Measurements from ENCODE around the gene PARVG. TPM values are rescaled to one million over a fixed set of nuclear protein-coding genes. Genes with fewer than 3 reads are reported as not detected.

PARVG gene
- total and polyA plus RNA-seq, 9 of the 15 experiments (the other 6 are each of a cell fraction or from before 2014, with no cell fraction given): 0.35 TPM; not detected in 8

DNA sequence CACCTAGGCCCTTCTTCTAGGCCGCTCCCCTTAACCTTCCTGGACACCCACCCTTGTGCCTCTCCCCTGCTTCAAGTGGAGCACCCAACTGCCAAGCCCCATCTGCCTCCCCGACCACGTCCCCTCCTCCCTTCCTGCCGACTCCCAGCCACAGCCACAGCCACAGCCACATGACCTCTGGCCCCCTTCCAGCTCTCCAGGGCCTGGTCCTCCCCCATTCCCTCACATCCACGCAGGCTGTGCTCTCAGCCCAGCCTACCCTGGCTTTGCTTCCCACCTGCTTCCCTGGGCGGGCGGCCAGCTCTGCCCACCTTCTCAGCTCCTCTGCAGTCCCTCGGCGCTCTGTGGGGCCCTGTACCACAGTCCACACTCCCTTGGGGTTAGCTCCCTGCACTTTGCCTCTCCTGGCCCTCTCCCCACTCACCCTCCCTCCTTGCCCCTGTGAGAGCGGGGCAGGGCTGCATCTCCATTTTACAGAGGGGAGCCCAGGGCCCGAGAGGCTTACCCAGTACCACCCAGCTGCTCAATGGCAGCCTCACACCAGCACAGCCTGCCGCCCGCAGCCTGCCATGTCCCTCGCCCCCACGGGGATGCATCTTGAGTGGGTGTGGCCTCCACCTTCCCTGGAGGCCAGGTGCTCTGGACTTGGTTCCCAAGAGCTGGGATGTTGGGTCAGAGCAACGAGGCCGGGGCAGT is 20.3 kb downstream of the PARVG start:
- FAIRE-seq (no peak), DNase-seq (ENCODE audit: extremely low read depth in 1 of 4, low spot score in 3 of 4) (no peak), ATAC-seq (no peak)
- ChIA-PET CTCF (ENCODE audit: low intra/inter-chr PET ratio) (no interaction called here), POLR2A (no interaction called here)
- intact Hi-C loops (cut with micrococcal nuclease) (no loop called here), in situ Hi-C loops (cut with MboI) (no loop called here)
- Histone ChIP-seq H3K27me3 (ENCODE audit: control insufficient read depth in 2 of 2, insufficient read depth in 2 of 2, low read length in 2 of 2) (peaks cover 3 to 33% of the 10 kb centered on the region in 2 experiments; a peak in 3 of 5 replicates), H3K9ac (ENCODE audit: insufficient read depth in 1 of 2, low read depth in 2 of 2, low read length in 2 of 2) (no peak overlapping the region), H3K36me3 (ENCODE audit: control insufficient read depth, insufficient read depth, low read length) (no peaks in the 10 kb centered on the region), H3K27ac (ENCODE audit: extremely low read depth, low read depth, low read length) (no peak overlapping the region), H2AFZ (ENCODE audit: low read depth, low read length) (no peak overlapping the region), H3K9me1 (ENCODE audit: control insufficient read depth, insufficient read depth, low read length) (no peaks in the 10 kb centered on the region), H3K4me3 (no peak overlapping the region), H3K9me3 (replicated peaks; ENCODE audit: control insufficient read depth, insufficient read depth, low read depth, low read length) (no peaks in the 10 kb centered on the region), H3K4me2 (ENCODE audit: insufficient read depth, low read length) (no peak overlapping the region), H3K4me1 (replicated peaks in 1 of 2; ENCODE audit: control insufficient read depth in 2 of 2, insufficient read depth in 2 of 2, low read length in 2 of 2) (peaks cover 0 to 5% of the 10 kb centered on the region in 2 experiments; a peak in 1 of 5 replicates), H3K79me2 (ENCODE audit: control insufficient read depth, insufficient read depth, low read length) (no peaks in the 10 kb centered on the region), H4K20me1 (replicated peaks; ENCODE audit: control insufficient read depth, insufficient read depth, low read length) (no peaks in the 10 kb centered on the region; the same call in 1 of the 2 replicates)
- no TSS peak for BruUV-seq (replicated peaks)
- WGBS (ENCODE audit: insufficient coverage, low coverage, missing lambda C conversion rate): 2% methylated on average over 11 of the region's 17 CpGs
- TF ChIP-seq ILK (tag; IDR thresholded peaks at IDR 0.05; ENCODE audit: borderline replicate concordance, low read depth) (no peak), YBX1 (IDR thresholded peaks at IDR 0.05) (no peak), SUPT5H (IDR thresholded peaks at IDR 0.05) (no peak), ARNT (IDR thresholded peaks at IDR 0.05) (no peak), ZNF436 (CRISPR knock-in tag; IDR thresholded peaks at IDR 0.05) (no peak), HNRNPK (IDR thresholded peaks at IDR 0.05; ENCODE audit: low read depth, low read length, poor library complexity, severe bottlenecking) (no peak), ILF3 (IDR thresholded peaks at IDR 0.05; ENCODE audit: borderline replicate concordance) (no peak), SOX6 (IDR thresholded peaks at IDR 0.05) (no peak), ZNF311 (CRISPR knock-in tag; IDR thresholded peaks at IDR 0.05) (no peak), XRCC3 (IDR thresholded peaks at IDR 0.05) (no peak), ZNF324 (CRISPR knock-in tag; IDR thresholded peaks at IDR 0.05) (no peak)
- TF ChIP-seq, protein P1, sequence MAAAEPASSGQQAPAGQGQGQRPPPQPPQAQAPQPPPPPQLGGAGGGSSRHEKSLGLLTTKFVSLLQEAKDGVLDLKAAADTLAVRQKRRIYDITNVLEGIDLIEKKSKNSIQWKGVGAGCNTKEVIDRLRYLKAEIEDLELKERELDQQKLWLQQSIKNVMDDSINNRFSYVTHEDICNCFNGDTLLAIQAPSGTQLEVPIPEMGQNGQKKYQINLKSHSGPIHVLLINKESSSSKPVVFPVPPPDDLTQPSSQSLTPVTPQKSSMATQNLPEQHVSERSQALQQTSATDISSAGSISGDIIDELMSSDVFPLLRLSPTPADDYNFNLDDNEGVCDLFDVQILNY (CRISPR knock-in tag; IDR thresholded peaks at IDR 0.05): no peak
- TF ChIP-seq, protein P2, sequence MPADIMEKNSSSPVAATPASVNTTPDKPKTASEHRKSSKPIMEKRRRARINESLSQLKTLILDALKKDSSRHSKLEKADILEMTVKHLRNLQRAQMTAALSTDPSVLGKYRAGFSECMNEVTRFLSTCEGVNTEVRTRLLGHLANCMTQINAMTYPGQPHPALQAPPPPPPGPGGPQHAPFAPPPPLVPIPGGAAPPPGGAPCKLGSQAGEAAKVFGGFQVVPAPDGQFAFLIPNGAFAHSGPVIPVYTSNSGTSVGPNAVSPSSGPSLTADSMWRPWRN (IDR thresholded peaks at IDR 0.05; ENCODE audit: low read depth): no peak
- TF ChIP-seq, protein P3, sequence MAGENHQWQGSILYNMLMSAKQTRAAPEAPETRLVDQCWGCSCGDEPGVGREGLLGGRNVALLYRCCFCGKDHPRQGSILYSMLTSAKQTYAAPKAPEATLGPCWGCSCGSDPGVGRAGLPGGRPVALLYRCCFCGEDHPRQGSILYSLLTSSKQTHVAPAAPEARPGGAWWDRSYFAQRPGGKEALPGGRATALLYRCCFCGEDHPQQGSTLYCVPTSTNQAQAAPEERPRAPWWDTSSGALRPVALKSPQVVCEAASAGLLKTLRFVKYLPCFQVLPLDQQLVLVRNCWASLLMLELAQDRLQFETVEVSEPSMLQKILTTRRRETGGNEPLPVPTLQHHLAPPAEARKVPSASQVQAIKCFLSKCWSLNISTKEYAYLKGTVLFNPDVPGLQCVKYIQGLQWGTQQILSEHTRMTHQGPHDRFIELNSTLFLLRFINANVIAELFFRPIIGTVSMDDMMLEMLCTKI (IDR thresholded peaks at IDR 0.05; ENCODE audit: partially characterized antibody): no peak
- TF ChIP-seq, protein P4, sequence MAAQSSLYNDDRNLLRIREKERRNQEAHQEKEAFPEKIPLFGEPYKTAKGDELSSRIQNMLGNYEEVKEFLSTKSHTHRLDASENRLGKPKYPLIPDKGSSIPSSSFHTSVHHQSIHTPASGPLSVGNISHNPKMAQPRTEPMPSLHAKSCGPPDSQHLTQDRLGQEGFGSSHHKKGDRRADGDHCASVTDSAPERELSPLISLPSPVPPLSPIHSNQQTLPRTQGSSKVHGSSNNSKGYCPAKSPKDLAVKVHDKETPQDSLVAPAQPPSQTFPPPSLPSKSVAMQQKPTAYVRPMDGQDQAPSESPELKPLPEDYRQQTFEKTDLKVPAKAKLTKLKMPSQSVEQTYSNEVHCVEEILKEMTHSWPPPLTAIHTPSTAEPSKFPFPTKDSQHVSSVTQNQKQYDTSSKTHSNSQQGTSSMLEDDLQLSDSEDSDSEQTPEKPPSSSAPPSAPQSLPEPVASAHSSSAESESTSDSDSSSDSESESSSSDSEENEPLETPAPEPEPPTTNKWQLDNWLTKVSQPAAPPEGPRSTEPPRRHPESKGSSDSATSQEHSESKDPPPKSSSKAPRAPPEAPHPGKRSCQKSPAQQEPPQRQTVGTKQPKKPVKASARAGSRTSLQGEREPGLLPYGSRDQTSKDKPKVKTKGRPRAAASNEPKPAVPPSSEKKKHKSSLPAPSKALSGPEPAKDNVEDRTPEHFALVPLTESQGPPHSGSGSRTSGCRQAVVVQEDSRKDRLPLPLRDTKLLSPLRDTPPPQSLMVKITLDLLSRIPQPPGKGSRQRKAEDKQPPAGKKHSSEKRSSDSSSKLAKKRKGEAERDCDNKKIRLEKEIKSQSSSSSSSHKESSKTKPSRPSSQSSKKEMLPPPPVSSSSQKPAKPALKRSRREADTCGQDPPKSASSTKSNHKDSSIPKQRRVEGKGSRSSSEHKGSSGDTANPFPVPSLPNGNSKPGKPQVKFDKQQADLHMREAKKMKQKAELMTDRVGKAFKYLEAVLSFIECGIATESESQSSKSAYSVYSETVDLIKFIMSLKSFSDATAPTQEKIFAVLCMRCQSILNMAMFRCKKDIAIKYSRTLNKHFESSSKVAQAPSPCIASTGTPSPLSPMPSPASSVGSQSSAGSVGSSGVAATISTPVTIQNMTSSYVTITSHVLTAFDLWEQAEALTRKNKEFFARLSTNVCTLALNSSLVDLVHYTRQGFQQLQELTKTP (IDR thresholded peaks at IDR 0.05; ENCODE audit: low read depth in 1 of 2, partially characterized antibody in 2 of 2): no peak

Data from K562 (cell line).